H1 (cell line): ENCODE measurements around the gene UCKL1. TPM values are rescaled to one million over a fixed set of nuclear protein-coding genes. Genes with fewer than 3 reads are reported as not detected.

Experiments used
- CTCF ChIA-PET: fragments of 300-600 bp; sonication (Branson Sonifier 250); formaldehyde crosslinking; loops from one replicate; lab custom pipeline; 2021; ENCODE audit not compliant: partially characterized antibody; lab: Charles Lee
- POLR2A ChIA-PET: fragments of 300-600 bp; sonication (Branson Sonifier 250); formaldehyde crosslinking; loops from one replicate; lab custom pipeline; 2021; ENCODE audit warnings: inconsistent platforms; ENCODE audit not compliant: partially characterized antibody; lab: Charles Lee
- DNase-seq, 2 experiments: peaks; one replicate each; pipeline versions ENCODE4 v3.0.0 to v3.0.0-alpha.2; 2010 to 2022; ENCODE audit warnings: low spot score in 2 of 2, low read depth in 1 of 2, mixed read lengths in 1 of 2
- FAIRE-seq: peaks from 2 replicates; lab custom pipeline; 2011; peaks lifted over from hg19 to GRCh38; lab: Jason Lieb, UNC
- H2AFZ ChIP-seq: 2 replicates; pipeline ENCODE4 v1.8.1; 2012; ENCODE audit warnings: low read length, inconsistent platforms
- H2AK5ac ChIP-seq: 2 replicates; pipeline ENCODE4 v1.6.1; 2013; ENCODE audit warnings: low read depth, low read length
- H2BK120ac ChIP-seq: replicated peaks from 2 replicates; pipeline ENCODE3; 2013; ENCODE audit warnings: low read depth, low read length, inconsistent platforms
- H2BK12ac ChIP-seq: 2 replicates; pipeline ENCODE4 v1.6.1; 2013; ENCODE audit warnings: low read depth, low read length
- H2BK15ac ChIP-seq: 2 replicates; pipeline ENCODE4 v1.6.1; 2013; ENCODE audit warnings: low read length
- H2BK20ac ChIP-seq: 2 replicates; pipeline ENCODE4 v1.6.1; 2013; ENCODE audit warnings: low read length
- H2BK5ac ChIP-seq: 2 replicates; pipeline ENCODE4 v1.6.1; 2013; ENCODE audit warnings: low read depth, low read length
- H3K14ac ChIP-seq: 2 replicates; pipeline ENCODE4 v1.6.1; 2013; ENCODE audit warnings: inconsistent platforms; ENCODE audit not compliant: insufficient read length
- H3K18ac ChIP-seq: 2 replicates; pipeline ENCODE4 v1.6.1; 2013; ENCODE audit warnings: low read length; ENCODE audit errors: extremely low read depth
- H3K23ac ChIP-seq: 2 replicates; pipeline ENCODE4 v1.6.1; 2013; ENCODE audit warnings: inconsistent platforms; ENCODE audit not compliant: insufficient read length
- H3K23me2 ChIP-seq: 2 replicates; pipeline ENCODE4 v1.6.1; 2013; ENCODE audit warnings: low read depth, low read length
- H3K27ac ChIP-seq: 2 replicates; pipeline ENCODE4 v1.6.1; 2011; ENCODE audit warnings: low read depth, low read length, inconsistent platforms
- H3K27me3 ChIP-seq, 4 experiments: replicated peaks in 1 of 4; 1 replicate in 1 of 4; 2 replicates in 3 of 4; pipeline versions ENCODE4 v1.6.1 to v1.8.1; 2011 to 2013; ENCODE audit warnings: low read length in 3 of 4, mild to moderate bottlenecking in 3 of 4, inconsistent platforms in 2 of 4, mixed read lengths in 2 of 4, moderate library complexity in 1 of 4; ENCODE audit not compliant: control insufficient read depth in 3 of 4, insufficient read depth in 3 of 4; ENCODE audit errors: extremely low read depth in 1 of 4
- H3K36me3 ChIP-seq, 4 experiments: 2 replicates each; pipeline versions ENCODE4 v1.6.1 to v1.8.1; 2011 to 2013; ENCODE audit warnings: mild to moderate bottlenecking in 4 of 4, low read length in 3 of 4, moderate library complexity in 2 of 4, control low read depth in 1 of 4, inconsistent platforms in 1 of 4; ENCODE audit not compliant: insufficient read depth in 4 of 4, control insufficient read depth in 2 of 4
- H3K4ac ChIP-seq: replicated peaks from 2 replicates; pipeline ENCODE3; 2013; ENCODE audit warnings: low read length, low read depth, mixed read lengths, inconsistent platforms; ENCODE audit not compliant: insufficient read length
- H3K4me1 ChIP-seq, 4 experiments: replicated peaks in 1 of 4; 1 replicate in 1 of 4; 2 replicates in 3 of 4; pipeline versions ENCODE4 v1.6.1 to v1.8.1; 2011 to 2013; ENCODE audit warnings: low read length in 3 of 4, inconsistent platforms in 2 of 4, mixed read lengths in 1 of 4; ENCODE audit not compliant: insufficient read depth in 4 of 4, control insufficient read depth in 3 of 4
- H3K4me2 ChIP-seq, 2 experiments: 2 replicates each; pipeline versions ENCODE4 v1.6.1 to v1.8.1; 2011 to 2013; ENCODE audit warnings: low read depth in 2 of 2, low read length in 2 of 2, control low read depth in 1 of 2, inconsistent platforms in 1 of 2, mild to moderate bottlenecking in 1 of 2; ENCODE audit not compliant: insufficient read depth in 1 of 2
- H3K4me3 ChIP-seq, 4 experiments: fragments of 200-600, 300-600 bp in 1 of 4; sonication (generic), shearing (Covaris generic), sonication (Bioruptor Twin) in 1 of 4; 2 replicates each; pipeline versions ENCODE4 v1.5.1 to v1.8.1; 2011 to 2016; ENCODE audit warnings: low read length in 4 of 4, low read depth in 3 of 4, control low read depth in 2 of 4, inconsistent platforms in 2 of 4, mild to moderate bottlenecking in 2 of 4, mixed read lengths in 1 of 4, moderate library complexity in 1 of 4; ENCODE audit not compliant: insufficient read depth in 2 of 4; ENCODE audit errors: extremely low read depth in 1 of 4
- H3K56ac ChIP-seq: replicated peaks from 2 replicates; pipeline ENCODE3; 2013; ENCODE audit warnings: low read depth, mild to moderate bottlenecking, mixed read lengths, low read length, inconsistent platforms; ENCODE audit not compliant: insufficient read length
- H3K79me1 ChIP-seq: 2 replicates; pipeline ENCODE4 v1.6.1; 2013; ENCODE audit warnings: low read depth, low read length, control low read depth
- H3K79me2 ChIP-seq, 2 experiments: 2 replicates each; pipeline versions ENCODE4 v1.6.1 to v1.8.1; 2012 to 2013; ENCODE audit warnings: low read length in 2 of 2, mild to moderate bottlenecking in 2 of 2, inconsistent platforms in 1 of 2; ENCODE audit not compliant: insufficient read depth in 2 of 2, control insufficient read depth in 1 of 2
- H3K9ac ChIP-seq, 4 experiments: replicated peaks in 1 of 4; 1 replicate in 1 of 4; 2 replicates in 3 of 4; pipeline versions ENCODE4 v1.6.1 to v1.8.1; 2011 to 2013; ENCODE audit warnings: low read depth in 3 of 4, low read length in 3 of 4, control low read depth in 2 of 4, mild to moderate bottlenecking in 2 of 4, moderate library complexity in 2 of 4, inconsistent platforms in 1 of 4; ENCODE audit errors: extremely low read depth in 1 of 4
- H3K9me3 ChIP-seq, 2 experiments: 2 replicates each; pipeline versions ENCODE4 v1.6.1 to v1.8.1; 2012 to 2013; ENCODE audit warnings: mild to moderate bottlenecking in 2 of 2, moderate library complexity in 2 of 2, control low read depth in 1 of 2, inconsistent platforms in 1 of 2, low read depth in 1 of 2, low read length in 1 of 2, mixed read lengths in 1 of 2; ENCODE audit not compliant: insufficient read depth in 2 of 2
- H4K20me1 ChIP-seq, 2 experiments: replicated peaks in 1 of 2; 2 replicates each; pipeline versions ENCODE3 to v1.8.1; 2011 to 2013; ENCODE audit warnings: inconsistent platforms in 2 of 2, low read length in 2 of 2, mild to moderate bottlenecking in 1 of 2; ENCODE audit not compliant: insufficient read depth in 2 of 2, control insufficient read depth in 1 of 2
- H4K5ac ChIP-seq: 2 replicates; pipeline ENCODE4 v1.6.1; 2013; ENCODE audit warnings: low read length, low read depth, mixed read lengths, inconsistent platforms; ENCODE audit not compliant: insufficient read length
- H4K8ac ChIP-seq: 2 replicates; pipeline ENCODE4 v1.8.0; 2013; ENCODE audit warnings: mild to moderate bottlenecking, moderate library complexity, low read length, inconsistent platforms; ENCODE audit not compliant: insufficient read depth; ENCODE audit errors: extremely low read depth
- H4K91ac ChIP-seq: replicated peaks from 2 replicates; pipeline ENCODE3; 2013; ENCODE audit warnings: low read length, mixed read lengths, inconsistent platforms; ENCODE audit not compliant: insufficient read length
- BACH1 ChIP-seq: IDR thresholded peaks from 2 replicates; pipeline ENCODE4 v1.6.1; 2012; ENCODE audit warnings: low read length, improper control_type of control experiment
- EGR1 ChIP-seq: IDR thresholded peaks from 2 replicates; pipeline ENCODE4 v1.6.1; 2011; ENCODE audit warnings: low read depth, low read length, borderline replicate concordance
- GTF2F1 ChIP-seq: IDR thresholded peaks from 2 replicates; pipeline ENCODE4 v1.6.1; 2012; ENCODE audit warnings: low read depth, low read length, improper control_type of control experiment, borderline replicate concordance
- JUN ChIP-seq: IDR thresholded peaks from 2 replicates; pipeline ENCODE4 v1.6.1; 2011; ENCODE audit warnings: low read depth, mild to moderate bottlenecking, improper control_type of control experiment, low read length
- KDM1A ChIP-seq: fragments of 200-600, 300-600 bp; sonication (generic); IDR thresholded peaks from 2 replicates; pipeline ENCODE4 v1.7.1; 2016; ENCODE audit warnings: mild to moderate bottlenecking, low read length, borderline replicate concordance
- MAFK ChIP-seq: IDR thresholded peaks from 2 replicates; pipeline ENCODE4 v1.6.1; 2012; ENCODE audit warnings: low read depth, mild to moderate bottlenecking, improper control_type of control experiment, low read length
- PHF8 ChIP-seq: fragments of 200-600 bp; sonication (generic); conservative IDR thresholded peaks from 2 replicates; pipeline ENCODE4 v1.7.1; 2012; ENCODE audit warnings: low read depth, mild to moderate bottlenecking, inconsistent platforms, low read length, moderate library complexity
- POU5F1 ChIP-seq: IDR thresholded peaks from 2 replicates; pipeline ENCODE4 v1.6.1; 2011; ENCODE audit warnings: low read depth, mild to moderate bottlenecking, low read length, moderate library complexity
- RAD21 ChIP-seq, 2 experiments: IDR thresholded peaks in 1 of 2; conservative IDR thresholded peaks in 1 of 2; 2 replicates each; pipeline ENCODE4 v1.6.1; 2011; ENCODE audit warnings: low read depth in 2 of 2, low read length in 2 of 2, improper control_type of control experiment in 1 of 2, inconsistent platforms in 1 of 2, mild to moderate bottlenecking in 1 of 2, moderate library complexity in 1 of 2
- SP1 ChIP-seq: IDR thresholded peaks from 2 replicates; pipeline ENCODE4 v1.6.1; 2011; ENCODE audit warnings: low read depth, low read length
- SP4 ChIP-seq: IDR thresholded peaks from 2 replicates; pipeline ENCODE4 v1.6.1; 2012; ENCODE audit warnings: low read length, inconsistent platforms
- TCF12 ChIP-seq: IDR thresholded peaks from 2 replicates; pipeline ENCODE4 v1.6.1; 2011; ENCODE audit warnings: low read depth, mild to moderate bottlenecking, low read length
- WGBS, 2 experiments: shearing (Covaris generic) in 1 of 2; methylation state at CpG; one replicate each; pipeline versions ENCODE4 v1.1.6 to v1.1.7; 2013 to 2015; ENCODE audit warnings: low lambda C conversion rate in 2 of 2, mixed read lengths in 2 of 2, inconsistent platforms in 1 of 2, low coverage in 1 of 2, missing lambda C conversion rate in 1 of 2; ENCODE audit not compliant: insufficient replicate concordance in 2 of 2, insufficient coverage in 1 of 2, insufficient read length in 1 of 2; ENCODE audit errors: extremely low coverage in 1 of 2, missing lambda C conversion rate in 1 of 2; 5-methylcytosine and 5-hydroxymethylcytosine counted together
- polyA plus RNA-seq, 7 experiments: library from polyadenylated mRNA; depleted of rRNA in 3 of 7; stranded (reverse) in 5 of 7; unstranded in 2 of 7; fragments of >200 nt in 5 of 7; fragments of 200-250 nt in 2 of 7; gene quantifications; 1 replicate in 5 of 7; 2 replicates in 1 of 7; 4 replicates in 1 of 7; pipeline versions ENCODE4 v1.2.1 to v1.2.3, GENCODE V29; 2011 to 2013; ENCODE audit warnings: missing spikeins in 2 of 7, mixed read lengths in 2 of 7
- total RNA-seq: library from RNA; stranded (reverse); fragmentation: NEBNext Ultra II Directional; extraction: Animal tissue kit (Norgen Biotek cat#: 25700); gene quantifications from 2 replicates; pipeline ENCODE4 v1.2.1, GENCODE V29; 2021
- TF ChIP-seq, protein P1 (sequence below): IDR thresholded peaks from 2 replicates; pipeline ENCODE4 v1.6.1; 2012; ENCODE audit warnings: inconsistent platforms

UCKL1 gene
- total and polyA plus RNA-seq, 2 of the 8 experiments (the other 6 are each of a cell fraction or from before 2014, with no cell fraction given) = 36.5 to 91.2 TPM

DNA sequence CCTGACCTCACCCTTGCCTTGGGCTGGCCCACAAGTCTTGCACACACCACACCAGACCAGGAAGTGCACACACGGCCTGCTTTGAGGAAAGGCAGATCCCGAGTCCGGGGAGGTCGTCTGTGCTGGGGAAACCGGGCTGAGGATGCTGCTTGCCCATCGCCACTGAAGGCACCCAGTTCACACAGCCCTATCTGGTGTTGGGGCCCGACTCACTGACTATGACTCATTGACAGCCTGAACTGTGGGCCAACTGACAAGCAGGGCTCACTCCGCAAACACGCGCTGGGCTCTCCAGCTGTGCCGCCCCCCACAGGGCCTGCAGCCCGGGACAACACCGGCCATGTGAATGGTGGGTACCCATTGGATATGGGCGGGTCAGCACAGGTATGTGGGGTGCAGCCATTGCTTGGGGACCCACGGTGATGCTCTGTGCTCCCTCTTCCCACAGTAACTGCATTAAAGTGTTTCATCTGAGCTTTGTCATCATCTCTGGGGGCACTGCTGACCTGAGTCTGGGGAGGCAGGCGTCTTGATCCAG, 21.6 kb upstream of the UCKL1 start:
- H3K4ac ChIP-seq = no peak overlapping the region
- no peak overlapping the region for H3K23ac ChIP-seq
- H3K4me3 ChIP-seq = peak overlapping the region in 1 of 4 experiments; percentile 89; a peak in 1 of 8 replicates
- H2AK5ac ChIP-seq = 0 out of 2 replicates have a peak overlapping the region, but pooled peaks have one; percentile 56
- CTCF ChIA-PET = interaction anchor here (0.5 to 1.4 kb wide), 8 partner anchors 43 to 434 kb away, joined by 3 to 5 read pairs (median 3); no protein-coding TSS in a partner anchor
- H3K4me2 ChIP-seq = peak overlapping the region; percentile 62 to 92; a peak in 2 of 4 replicates
- DNase-seq (no peak), FAIRE-seq (no peak)
- H3K9ac ChIP-seq = no peak overlapping the region
- H3K14ac ChIP-seq = no peak overlapping the region
- H2BK20ac ChIP-seq = no peak overlapping the region
- no peak overlapping the region for H2AFZ ChIP-seq
- POLR2A ChIA-PET = no interaction called here
- H3K36me3 ChIP-seq = no peaks in the 10 kb centered on the region
- no peak overlapping the region for H3K18ac ChIP-seq
- H2BK5ac ChIP-seq = no peak overlapping the region
- H3K23me2 ChIP-seq = peaks cover 17% of the 10 kb centered on the region
- no peaks in the 10 kb centered on the region for H3K9me3 ChIP-seq
- H4K20me1 ChIP-seq = peaks cover 3 to 14% of the 10 kb centered on the region in 2 experiments
- H2BK15ac ChIP-seq = peak overlapping the region; percentile 65; the same call in 1 of the 2 replicates
- H4K91ac ChIP-seq = no peak overlapping the region
- H4K8ac ChIP-seq = 0 out of 2 replicates have a peak overlapping the region, but pooled peaks have one; percentile 45
- peaks cover 0 to 9% (median 2%) of the 10 kb centered on the region in 4 experiments; a peak in 3 of 7 replicates for H3K27me3 ChIP-seq
- 86% methylated on average over 16 of the region's 16 CpGs; no CpG with 5 or more reads in 1 of the 2 experiments for WGBS, 2 experiments
- H3K79me2 ChIP-seq = peaks cover 0 to 15% of the 10 kb centered on the region in 2 experiments; a peak in 3 of 4 replicates
- H3K56ac ChIP-seq = no peak overlapping the region
- H3K4me1 ChIP-seq = peaks cover 4 to 28% (median 12%) of the 10 kb centered on the region in 4 experiments; a peak in 6 of 7 replicates
- 0 out of 2 replicates have a peak overlapping the region, but pooled peaks have one; percentile 1 for H2BK12ac ChIP-seq
- no peak overlapping the region for H2BK120ac ChIP-seq
- no peak overlapping the region for H4K5ac ChIP-seq
- peaks cover 4% of the 10 kb centered on the region; the same call in 1 of the 2 replicates for H3K79me1 ChIP-seq
- H3K27ac ChIP-seq = no peak overlapping the region
- TF ChIP-seq RAD21 (IDR thresholded peaks at IDR 0.05 in 1 of 2, conservative IDR thresholded peaks at IDR 0.05 in 1 of 2; ENCODE audit: low read depth in 2 of 2, low read length in 2 of 2) (no peak), TCF12 (no peak), GTF2F1 (no peak), MAFK (no peak), SP1 (no peak), EGR1 (no peak), SP4 (no peak), BACH1 (no peak), POU5F1 (no peak), JUN (no peak), KDM1A (no peak), PHF8 (no peak)
- TF ChIP-seq, protein P1, sequence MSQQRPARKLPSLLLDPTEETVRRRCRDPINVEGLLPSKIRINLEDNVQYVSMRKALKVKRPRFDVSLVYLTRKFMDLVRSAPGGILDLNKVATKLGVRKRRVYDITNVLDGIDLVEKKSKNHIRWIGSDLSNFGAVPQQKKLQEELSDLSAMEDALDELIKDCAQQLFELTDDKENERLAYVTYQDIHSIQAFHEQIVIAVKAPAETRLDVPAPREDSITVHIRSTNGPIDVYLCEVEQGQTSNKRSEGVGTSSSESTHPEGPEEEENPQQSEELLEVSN = no peak
